GM10266 (cell line): ENCODE measurements around the gene TM9SF4.

ENCODE experiments used
- DNase-seq: peaks from one replicate; pipeline ENCODE4 v3.0.0; 2012; ENCODE audit errors: extremely low spot score
- TF ChIP-seq, protein P1 (sequence below): IDR thresholded peaks from 2 replicates; pipeline ENCODE4 v1.5.1; 2012; ENCODE audit warnings: mild to moderate bottlenecking, low read depth; ENCODE audit not compliant: control insufficient read depth, insufficient read depth; ENCODE audit errors: missing control alignments

TM9SF4 gene

DNA sequence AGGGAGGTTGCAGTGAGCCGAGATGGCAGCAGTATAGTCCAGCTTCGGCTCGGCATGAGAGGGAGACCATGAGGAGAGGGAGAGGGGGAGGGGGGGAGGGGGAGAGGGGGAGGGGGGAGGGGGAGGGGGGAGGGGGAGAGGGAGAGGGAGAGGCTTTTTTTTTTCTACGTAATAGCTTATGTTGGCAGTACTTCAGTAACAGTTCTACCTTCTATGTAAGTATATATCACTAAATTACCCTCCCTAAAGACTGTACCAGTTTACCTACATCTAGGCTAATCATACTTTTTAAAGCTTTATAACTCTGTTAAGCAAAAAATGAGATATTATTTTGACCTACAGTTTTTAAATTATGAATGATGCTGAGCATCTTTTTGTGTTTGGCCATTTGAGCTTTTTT, 13.6 kb downstream of the TM9SF4 start:
- TF ChIP-seq, protein P1, sequence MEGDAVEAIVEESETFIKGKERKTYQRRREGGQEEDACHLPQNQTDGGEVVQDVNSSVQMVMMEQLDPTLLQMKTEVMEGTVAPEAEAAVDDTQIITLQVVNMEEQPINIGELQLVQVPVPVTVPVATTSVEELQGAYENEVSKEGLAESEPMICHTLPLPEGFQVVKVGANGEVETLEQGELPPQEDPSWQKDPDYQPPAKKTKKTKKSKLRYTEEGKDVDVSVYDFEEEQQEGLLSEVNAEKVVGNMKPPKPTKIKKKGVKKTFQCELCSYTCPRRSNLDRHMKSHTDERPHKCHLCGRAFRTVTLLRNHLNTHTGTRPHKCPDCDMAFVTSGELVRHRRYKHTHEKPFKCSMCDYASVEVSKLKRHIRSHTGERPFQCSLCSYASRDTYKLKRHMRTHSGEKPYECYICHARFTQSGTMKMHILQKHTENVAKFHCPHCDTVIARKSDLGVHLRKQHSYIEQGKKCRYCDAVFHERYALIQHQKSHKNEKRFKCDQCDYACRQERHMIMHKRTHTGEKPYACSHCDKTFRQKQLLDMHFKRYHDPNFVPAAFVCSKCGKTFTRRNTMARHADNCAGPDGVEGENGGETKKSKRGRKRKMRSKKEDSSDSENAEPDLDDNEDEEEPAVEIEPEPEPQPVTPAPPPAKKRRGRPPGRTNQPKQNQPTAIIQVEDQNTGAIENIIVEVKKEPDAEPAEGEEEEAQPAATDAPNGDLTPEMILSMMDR = no peak
- no peak for DNase-seq

DNA sequence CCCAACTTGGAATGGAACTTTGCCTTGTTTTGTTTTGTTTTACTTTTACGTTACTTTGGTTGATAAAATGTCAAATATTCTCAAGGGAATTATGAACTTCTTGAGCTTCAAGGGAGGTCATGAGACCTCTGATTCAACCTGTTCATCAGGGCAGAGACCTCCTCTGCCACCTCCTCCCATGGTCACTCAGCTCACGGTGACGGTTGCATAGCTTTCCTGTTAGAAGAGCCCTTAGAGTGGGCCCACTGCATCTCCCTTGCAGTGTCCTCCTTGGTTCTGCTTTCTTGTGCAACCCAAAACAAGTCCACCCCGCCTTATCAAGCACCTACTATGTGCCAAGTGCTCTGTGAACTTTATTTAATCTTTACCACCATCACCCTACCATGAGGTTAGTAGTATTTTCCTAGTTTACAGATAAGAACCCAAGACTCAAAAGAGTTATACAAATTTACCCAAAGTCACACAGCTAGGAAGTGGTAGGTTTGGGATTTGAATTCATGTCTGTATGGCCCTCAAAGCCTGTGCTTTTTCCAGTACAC, 15.5 kb downstream of the TM9SF4 start:
- DNase-seq = no peak
- TF ChIP-seq, protein P1 = no peak

DNA sequence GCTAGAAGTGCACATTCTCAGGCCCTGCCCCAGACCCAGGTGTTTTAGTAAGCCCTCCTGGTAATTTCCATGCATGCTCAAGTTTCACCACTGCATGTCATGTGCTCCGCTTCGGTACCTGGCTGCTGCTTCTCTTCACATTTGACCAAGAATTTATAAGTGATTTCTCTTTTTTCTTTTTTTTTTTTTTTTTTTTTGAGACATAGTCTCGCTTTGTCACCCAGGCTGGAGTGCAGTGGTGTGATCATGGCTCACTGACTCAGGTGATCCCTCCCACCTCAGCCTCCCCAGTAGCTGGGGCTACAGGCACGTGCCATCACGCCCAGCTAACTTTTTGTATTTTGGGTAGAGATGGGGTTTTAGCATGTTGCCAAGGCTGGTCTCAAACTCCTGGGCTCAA, 16.0 kb downstream of the TM9SF4 start:
- no peak for DNase-seq
- TF ChIP-seq, protein P1 = no peak

DNA sequence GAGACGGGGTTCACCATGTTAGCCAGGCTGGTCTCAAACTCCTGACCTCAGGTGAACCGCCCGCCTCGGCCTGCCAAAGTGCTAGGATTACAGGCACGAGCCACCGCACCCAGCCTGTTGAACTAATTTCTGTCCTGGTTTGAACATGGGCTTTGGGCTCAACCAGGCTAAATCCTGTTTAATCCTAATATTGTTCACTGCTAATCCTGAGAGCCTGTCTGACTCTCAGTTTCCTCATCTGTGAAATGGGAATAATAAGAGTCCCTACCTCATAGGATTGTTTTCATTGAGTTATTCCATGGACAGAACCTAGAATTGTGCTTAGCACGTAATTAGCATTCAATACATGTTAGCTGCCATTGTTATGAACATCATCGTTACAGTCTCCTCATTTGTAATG, 17.4 kb downstream of the TM9SF4 start:
- TF ChIP-seq, protein P1 = no peak
- DNase-seq = no peak

DNA sequence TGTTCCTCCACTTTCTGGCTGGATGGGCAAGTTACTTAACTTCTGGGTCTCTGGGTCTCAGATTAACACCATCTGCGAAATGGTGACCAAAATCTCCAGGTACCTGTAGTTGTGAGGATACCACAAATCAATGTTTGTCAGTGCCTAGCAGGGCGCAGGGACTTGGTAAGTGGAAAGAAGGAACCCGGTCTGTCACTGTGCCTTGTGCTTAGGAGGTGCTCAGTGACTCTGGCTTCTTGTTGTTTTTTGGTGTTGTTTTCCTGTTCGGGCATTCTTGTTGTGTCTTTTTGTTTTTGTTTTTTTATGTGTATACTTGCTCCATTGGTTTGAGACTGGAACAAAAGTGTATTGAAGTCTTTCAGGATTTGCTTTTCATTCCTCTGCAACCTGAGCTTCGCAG, 17.8 kb downstream of the TM9SF4 start:
- TF ChIP-seq, protein P1 = no peak
- DNase-seq = no peak

DNA sequence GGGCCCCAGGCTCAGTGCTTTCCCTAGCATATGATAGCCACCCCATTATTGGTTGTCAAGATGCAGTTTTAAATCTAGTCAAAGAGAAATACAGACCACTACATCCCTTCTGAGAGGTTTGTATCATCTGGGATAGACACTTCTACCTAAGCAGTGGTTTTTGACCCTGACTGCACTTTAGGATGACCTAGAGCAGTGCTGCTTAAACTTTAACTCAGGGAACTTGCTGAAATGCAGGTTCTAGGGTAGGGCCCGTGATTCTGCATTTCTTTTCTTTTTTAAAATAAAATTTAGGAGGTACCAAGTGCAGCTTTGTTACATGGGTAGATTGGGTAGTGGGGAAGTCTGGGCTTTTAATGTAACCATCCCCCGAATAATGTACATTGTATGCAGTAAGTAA, 18.7 kb downstream of the TM9SF4 start:
- DNase-seq = no peak
- TF ChIP-seq, protein P1 = no peak

DNA sequence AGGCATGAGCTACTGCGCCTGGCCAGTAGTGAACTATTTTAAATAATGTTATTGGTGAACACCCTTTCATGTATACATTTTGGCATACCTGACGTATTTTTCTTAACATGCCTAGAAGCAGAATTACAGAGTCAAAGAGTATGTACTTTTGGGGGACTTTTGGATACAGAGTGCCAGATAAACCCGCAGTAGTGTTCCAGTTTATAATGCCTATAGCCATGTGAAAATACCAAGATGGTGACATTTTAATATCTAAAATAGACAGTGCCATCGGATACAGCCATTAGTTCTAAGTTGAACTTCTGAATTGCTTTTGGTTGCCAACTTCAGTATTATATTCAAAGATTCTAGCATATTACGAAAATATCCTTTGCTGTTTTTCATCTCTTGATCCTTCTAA, 20.3 kb downstream of the TM9SF4 start:
- no peak for DNase-seq
- TF ChIP-seq, protein P1 = no peak
